Keratinocyte (primary cell): ENCODE results near the gene ADAMTS17. TPM values are rescaled to one million over a fixed set of nuclear protein-coding genes. Genes with fewer than 3 reads are reported as not detected.

Source experiments
- DNase-seq: peaks from one replicate; pipeline ENCODE4 v3.0.0-alpha.2; 2011; ENCODE audit warnings: low read depth, missing footprints, low spot score
- FAIRE-seq: peaks from 2 replicates; lab custom pipeline; 2011; peaks lifted over from hg19 to GRCh38; lab: Jason Lieb, UNC
- H2AFZ ChIP-seq: 2 replicates; pipeline ENCODE4 v1.6.0; 2012; ENCODE audit warnings: low read length, control low read depth, inconsistent platforms; ENCODE audit not compliant: control insufficient read depth
- H3K27ac ChIP-seq: 2 replicates; pipeline ENCODE4 v1.5.1; 2011; ENCODE audit warnings: low read length; ENCODE audit not compliant: control insufficient read depth, insufficient read depth
- H3K27me3 ChIP-seq: 3 replicates; pipeline ENCODE4 v1.6.0; 2011; ENCODE audit warnings: low read length; ENCODE audit not compliant: control insufficient read depth, insufficient read depth; ENCODE audit errors: extremely low read depth
- H3K36me3 ChIP-seq, 2 experiments: 2 replicates in 1 of 2; 3 replicates in 1 of 2; pipeline ENCODE4 v1.5.1; 2011; ENCODE audit warnings: low read length in 2 of 2, mild to moderate bottlenecking in 1 of 2; ENCODE audit not compliant: control insufficient read depth in 2 of 2, insufficient read depth in 2 of 2; ENCODE audit errors: extremely low read depth in 1 of 2
- H3K4me1 ChIP-seq: 3 replicates; pipeline ENCODE4 v1.5.1; 2011; ENCODE audit warnings: low read length; ENCODE audit not compliant: control insufficient read depth, insufficient read depth; ENCODE audit errors: extremely low read depth
- H3K4me2 ChIP-seq: 3 replicates; pipeline ENCODE4 v1.6.0; 2011; ENCODE audit warnings: low read depth, low read length; ENCODE audit not compliant: control insufficient read depth, insufficient read depth; ENCODE audit errors: extremely low read depth
- H3K4me3 ChIP-seq, 3 experiments: fragments of 200-600 bp in 1 of 3; sonication (generic) in 1 of 3; 2 replicates in 2 of 3; 3 replicates in 1 of 3; pipeline ENCODE4 v1.5.1; 2011 to 2016; ENCODE audit warnings: low read length in 3 of 3, mild to moderate bottlenecking in 3 of 3, control low read depth in 2 of 3, inconsistent platforms in 1 of 3, low read depth in 1 of 3, mixed read lengths in 1 of 3, mixed run types in 1 of 3, moderate library complexity in 1 of 3; ENCODE audit not compliant: control insufficient read depth in 2 of 3, insufficient read depth in 2 of 3; ENCODE audit errors: extremely low read depth in 1 of 3
- H3K79me2 ChIP-seq: 2 replicates; pipeline ENCODE4 v1.6.0; 2012; ENCODE audit warnings: low read length; ENCODE audit not compliant: control insufficient read depth, insufficient read depth
- H3K9ac ChIP-seq: 3 replicates; pipeline ENCODE4 v1.6.0; 2011; ENCODE audit warnings: low read length; ENCODE audit not compliant: control insufficient read depth, insufficient read depth; ENCODE audit errors: extremely low read depth
- H3K9me1 ChIP-seq: 3 replicates; pipeline ENCODE4 v1.6.0; 2011; ENCODE audit warnings: low read length; ENCODE audit not compliant: control insufficient read depth, insufficient read depth; ENCODE audit errors: extremely low read depth
- H3K9me3 ChIP-seq: 2 replicates; pipeline ENCODE4 v1.5.1; 2012; ENCODE audit warnings: low read depth, low read length; ENCODE audit not compliant: control insufficient read depth
- H4K20me1 ChIP-seq: 3 replicates; pipeline ENCODE4 v1.6.0; 2011; ENCODE audit warnings: low read length; ENCODE audit not compliant: control insufficient read depth, insufficient read depth; ENCODE audit errors: extremely low read depth
- EZH2 ChIP-seq: IDR thresholded peaks from one replicate; pipeline ENCODE4 v1.6.1; 2012; ENCODE audit warnings: inconsistent platforms, mild to moderate bottlenecking, low read length, moderate library complexity
- dilution Hi-C: fragments of 300-500 bp; cut with MboI; formaldehyde crosslinking; loops from one replicate; pipeline ENCODE4 v1.7.0; 2020; ENCODE audit warnings: low sequenced_read_pairs; ENCODE audit not compliant: extremely low pct_ligation_motif_present
- polyA plus RNA-seq, 5 experiments: library from polyadenylated mRNA; depleted of rRNA in 3 of 5; stranded (reverse) in 3 of 5; stranded (forward) in 1 of 5; unstranded in 1 of 5; fragments of >200 nt; gene quantifications; 1 replicate in 1 of 5; 2 replicates in 3 of 5; 3 replicates in 1 of 5; pipeline versions ENCODE4 v1.2.1 to v1.2.3, GENCODE V29; 2011 to 2012; ENCODE audit warnings: missing spikeins in 2 of 5, low read depth in 1 of 5, low replicate concordance in 1 of 5
- TF ChIP-seq, protein P1 (sequence below), 3 experiments: IDR thresholded peaks in 1 of 3; conservative IDR thresholded peaks in 1 of 3; optimal IDR thresholded peaks in 1 of 3; 2 replicates in 2 of 3; 3 replicates in 1 of 3; pipeline versions ENCODE3 to v1.5.1; 2011; ENCODE audit warnings: low read length in 3 of 3, mild to moderate bottlenecking in 3 of 3, moderate library complexity in 2 of 3, control low read depth in 1 of 3, inconsistent platforms in 1 of 3; ENCODE audit not compliant: insufficient read depth in 2 of 3; ENCODE audit errors: extremely low read depth in 1 of 3

Gene ADAMTS17
- polyA plus RNA-seq, 1 donor (not counting 4 experiments of a cell fraction or from before 2014, with no cell fraction given): 0.18 TPM

DNA sequence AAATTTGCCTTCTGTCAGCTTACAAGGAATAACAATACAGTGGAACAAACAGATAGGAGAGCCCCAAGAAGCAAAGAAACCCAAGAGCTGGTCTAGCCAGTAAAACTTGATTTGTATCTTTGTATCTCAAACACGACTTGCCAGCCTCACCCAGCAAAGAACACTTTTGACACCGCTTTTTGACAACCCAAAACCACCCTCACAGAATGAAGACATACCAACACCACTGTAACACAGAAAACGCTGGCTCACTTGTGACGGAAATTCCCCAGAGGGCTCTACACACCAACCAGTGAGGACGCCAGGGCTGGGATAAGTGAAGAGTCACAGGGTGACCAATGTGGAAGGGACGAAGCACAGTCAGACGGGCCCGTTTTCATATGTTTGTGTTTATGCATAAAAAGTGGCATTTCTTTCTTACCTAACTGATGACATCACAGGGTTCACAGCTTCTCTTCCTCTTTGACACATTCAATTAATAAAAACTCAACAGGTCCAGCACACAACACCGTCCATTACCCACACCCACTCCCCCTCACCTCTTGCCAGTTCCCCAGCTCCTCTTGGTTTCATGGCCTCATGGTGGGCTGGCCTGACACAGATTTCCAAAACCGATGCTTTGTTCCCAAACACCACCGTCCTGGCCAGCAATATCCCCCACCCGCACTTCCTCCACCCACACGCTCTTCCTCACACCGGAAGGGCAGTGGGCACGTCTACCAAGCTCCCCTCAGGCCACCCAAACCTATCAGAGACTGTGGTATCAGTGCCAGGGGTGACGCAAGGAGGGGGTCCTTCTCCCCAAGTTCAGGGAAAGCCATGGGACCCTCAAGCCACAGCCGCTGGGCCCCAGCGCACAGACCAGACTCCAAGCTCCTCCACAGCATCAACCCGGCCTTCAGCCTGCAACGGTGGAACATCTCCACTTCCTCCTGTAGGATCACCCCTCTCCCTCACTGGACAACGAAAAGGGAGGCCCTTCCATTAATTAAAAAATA lies 94.2 kb downstream of the ADAMTS17 start:
- no peak for TF ChIP-seq EZH2
- TF ChIP-seq, protein P1, sequence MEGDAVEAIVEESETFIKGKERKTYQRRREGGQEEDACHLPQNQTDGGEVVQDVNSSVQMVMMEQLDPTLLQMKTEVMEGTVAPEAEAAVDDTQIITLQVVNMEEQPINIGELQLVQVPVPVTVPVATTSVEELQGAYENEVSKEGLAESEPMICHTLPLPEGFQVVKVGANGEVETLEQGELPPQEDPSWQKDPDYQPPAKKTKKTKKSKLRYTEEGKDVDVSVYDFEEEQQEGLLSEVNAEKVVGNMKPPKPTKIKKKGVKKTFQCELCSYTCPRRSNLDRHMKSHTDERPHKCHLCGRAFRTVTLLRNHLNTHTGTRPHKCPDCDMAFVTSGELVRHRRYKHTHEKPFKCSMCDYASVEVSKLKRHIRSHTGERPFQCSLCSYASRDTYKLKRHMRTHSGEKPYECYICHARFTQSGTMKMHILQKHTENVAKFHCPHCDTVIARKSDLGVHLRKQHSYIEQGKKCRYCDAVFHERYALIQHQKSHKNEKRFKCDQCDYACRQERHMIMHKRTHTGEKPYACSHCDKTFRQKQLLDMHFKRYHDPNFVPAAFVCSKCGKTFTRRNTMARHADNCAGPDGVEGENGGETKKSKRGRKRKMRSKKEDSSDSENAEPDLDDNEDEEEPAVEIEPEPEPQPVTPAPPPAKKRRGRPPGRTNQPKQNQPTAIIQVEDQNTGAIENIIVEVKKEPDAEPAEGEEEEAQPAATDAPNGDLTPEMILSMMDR (optimal IDR thresholded peaks at IDR 0.05 in 1 of 3, IDR thresholded peaks at IDR 0.05 in 1 of 3, conservative IDR thresholded peaks at IDR 0.05 in 1 of 3; ENCODE audit: extremely low read depth in 1 of 3, insufficient read depth in 2 of 3, low read length in 3 of 3): no peak
- no peaks in the 10 kb centered on the region for H3K79me2 ChIP-seq
- no peak for DNase-seq
- peaks cover 4% of the 10 kb centered on the region for H3K27me3 ChIP-seq
- no peak overlapping the region for H3K27ac ChIP-seq
- H2AFZ ChIP-seq: no peak overlapping the region
- H3K36me3 ChIP-seq: no peaks in the 10 kb centered on the region
- H3K9me3 ChIP-seq: no peaks in the 10 kb centered on the region
- H3K4me3 ChIP-seq: no peak overlapping the region
- H3K9ac ChIP-seq: no peak overlapping the region
- H3K4me2 ChIP-seq: no peak overlapping the region
- H3K9me1 ChIP-seq: no peaks in the 10 kb centered on the region
- dilution Hi-C loops: no loop called here
- H4K20me1 ChIP-seq: no peaks in the 10 kb centered on the region
- H3K4me1 ChIP-seq: no peaks in the 10 kb centered on the region
- no peak for FAIRE-seq

DNA sequence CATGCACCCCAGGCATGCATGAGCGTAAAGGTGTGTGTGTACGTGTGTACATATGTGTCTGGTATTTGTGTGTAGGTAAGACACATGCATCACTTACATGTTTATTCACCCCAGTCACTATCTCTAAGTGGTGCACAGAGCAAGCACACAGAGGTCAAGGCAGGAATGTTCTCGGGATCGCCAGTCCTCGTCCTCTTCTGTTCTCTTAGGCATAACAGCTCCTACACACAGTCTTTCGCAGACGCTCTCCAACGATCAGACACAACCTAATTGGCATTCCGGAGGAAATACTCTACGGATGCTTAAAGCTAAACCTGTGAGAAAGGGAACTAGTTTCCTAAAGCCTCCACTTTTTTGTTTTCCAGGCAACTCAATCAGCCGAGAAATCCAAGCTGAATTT lies 95.9 kb downstream of the ADAMTS17 start:
- TF ChIP-seq EZH2: no peak
- TF ChIP-seq, protein P1 (optimal IDR thresholded peaks at IDR 0.05 in 1 of 3, IDR thresholded peaks at IDR 0.05 in 1 of 3, conservative IDR thresholded peaks at IDR 0.05 in 1 of 3; ENCODE audit: extremely low read depth in 1 of 3, insufficient read depth in 2 of 3, low read length in 3 of 3): no peak
- Histone ChIP-seq H2AFZ (no peak overlapping the region), H3K79me2 (no peaks in the 10 kb centered on the region), H3K4me1 (no peaks in the 10 kb centered on the region), H3K27me3 (peaks cover 4% of the 10 kb centered on the region), H3K9ac (no peak overlapping the region), H3K9me3 (no peaks in the 10 kb centered on the region), H3K27ac (no peak overlapping the region), H3K9me1 (no peaks in the 10 kb centered on the region), H3K36me3 (no peaks in the 10 kb centered on the region), H4K20me1 (no peaks in the 10 kb centered on the region), H3K4me3 (no peak overlapping the region), H3K4me2 (no peak overlapping the region)
- DNase-seq: no peak
- no peak for FAIRE-seq
- dilution Hi-C loops: no loop called here
